Measurements from ENCODE around the gene SRGAP3.

SRGAP3 gene

GRCh38 chr3:8952130-8952529 lies 297.3 kb downstream of the SRGAP3 start:
- DNase-seq, result no peak

- no peak for DNase-seq
These were observed 303.4 kb downstream of the SRGAP3 start for GRCh38 chr3:8945890-8946600.

GRCh38 chr3:8942746-8943488 lies 306.5 kb downstream of the SRGAP3 start:
- no peak for DNase-seq

- DNase-seq, result no peak
These were observed 307.3 kb downstream of the SRGAP3 start for GRCh38 chr3:8942115-8942514.

GRCh38 chr3:8938021-8938420 lies 311.4 kb downstream of the SRGAP3 start:
- DNase-seq, result no peak

GRCh38 chr3:8937064-8938020 lies 312.1 kb downstream of the SRGAP3 start:
- no peak for DNase-seq

GRCh38 chr3:8932507-8932906 lies 316.9 kb downstream of the SRGAP3 start:
- DNase-seq, result no peak

GRCh38 chr3:8931342-8931741 lies 318.1 kb downstream of the SRGAP3 start:
- no peak for DNase-seq

All from activated CD4-positive, alpha-beta T cell treated with anti-CD3 and anti-CD28 coated beads, Interleukin-2, amount 50 U/mL, for 48 hours (primary cell).